Glutamatergic neuron (in vitro differentiated cells): ENCODE measurements around the gene TCERG1L. TPM values are rescaled to one million over a fixed set of nuclear protein-coding genes. Genes with fewer than 3 reads are reported as not detected.

ENCODE experiments used
- DNase-seq: peaks from one replicate; pipeline ENCODE4 v3.0.0; 2022
- H3K27ac Mint-ChIP-seq: one replicate; pipeline ENCODE4 v1.8.0; 2020; ENCODE audit warnings: mild to moderate bottlenecking, mixed read lengths, inconsistent platforms; ENCODE audit not compliant: unreplicated experiment
- H3K27me3 Mint-ChIP-seq: one replicate; pipeline ENCODE4 v1.8.0; 2020; ENCODE audit warnings: mild to moderate bottlenecking, moderate library complexity, mixed read lengths, inconsistent platforms; ENCODE audit not compliant: unreplicated experiment
- H3K36me3 Mint-ChIP-seq: one replicate; pipeline ENCODE4 v1.8.0; 2020; ENCODE audit warnings: mild to moderate bottlenecking, mixed read lengths, inconsistent platforms; ENCODE audit not compliant: unreplicated experiment
- H3K4me1 Mint-ChIP-seq: one replicate; pipeline ENCODE4 v1.8.0; 2020; ENCODE audit warnings: mild to moderate bottlenecking, low read depth, mixed read lengths, inconsistent platforms; ENCODE audit not compliant: unreplicated experiment
- H3K4me3 Mint-ChIP-seq: one replicate; pipeline ENCODE4 v1.8.0; 2020; ENCODE audit warnings: mild to moderate bottlenecking, mixed read lengths, inconsistent platforms; ENCODE audit not compliant: unreplicated experiment
- H3K9me3 Mint-ChIP-seq: one replicate; pipeline ENCODE4 v1.8.0; 2020; ENCODE audit warnings: mild to moderate bottlenecking, moderate library complexity, mixed read lengths, inconsistent platforms; ENCODE audit not compliant: unreplicated experiment
- total RNA-seq: library from RNA; stranded (reverse); fragmentation: NEBNext Ultra II Directional; extraction: Animal tissue kit (Norgen Biotek cat#: 25700); gene quantifications from one replicate; pipeline ENCODE4 v1.2.1, GENCODE V29; 2021; ENCODE audit not compliant: unreplicated experiment
- TF ChIP-seq, protein P1 (sequence below): fragments of 200-600 bp; sonication (generic); IDR thresholded peaks from one replicate; pipeline ENCODE4 v1.5.0; 2021; ENCODE audit not compliant: partially characterized antibody, unreplicated experiment

The TCERG1L gene
- total RNA-seq, 1 donor from 2014 or later, result 2.2 TPM

DNA sequence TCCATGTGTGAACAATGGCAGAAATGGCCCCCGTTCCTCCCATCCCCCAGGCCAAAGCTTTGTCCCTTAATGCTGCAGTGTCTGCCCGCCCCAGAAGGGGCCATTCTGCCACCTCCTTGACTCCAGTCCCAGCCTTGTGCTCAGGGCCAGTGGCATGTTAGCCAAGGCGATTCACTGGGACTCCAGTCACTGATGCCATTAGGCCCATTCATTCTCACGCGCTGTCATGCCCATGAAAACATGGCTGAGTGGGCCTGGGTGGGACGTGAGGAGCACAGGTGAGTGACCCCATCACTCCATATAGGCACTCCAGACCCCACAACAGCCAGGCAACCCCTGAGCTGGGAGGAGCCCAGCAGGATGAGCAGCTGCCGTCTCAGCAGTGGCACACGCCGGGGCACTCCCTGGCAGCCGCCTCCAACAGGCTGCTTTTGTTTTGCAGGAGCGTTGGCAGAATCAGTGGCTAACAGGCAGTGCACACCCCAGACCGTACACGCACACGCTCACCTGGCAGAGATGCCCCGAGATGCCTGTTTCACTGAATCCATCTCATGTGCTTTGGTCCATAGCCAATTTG is 79.5 kb downstream of the TCERG1L start:
- H3K9me3 Mint-ChIP-seq, result no peaks in the 10 kb centered on the region
- H3K27ac Mint-ChIP-seq, result no peak overlapping the region
- TF ChIP-seq, protein P1, sequence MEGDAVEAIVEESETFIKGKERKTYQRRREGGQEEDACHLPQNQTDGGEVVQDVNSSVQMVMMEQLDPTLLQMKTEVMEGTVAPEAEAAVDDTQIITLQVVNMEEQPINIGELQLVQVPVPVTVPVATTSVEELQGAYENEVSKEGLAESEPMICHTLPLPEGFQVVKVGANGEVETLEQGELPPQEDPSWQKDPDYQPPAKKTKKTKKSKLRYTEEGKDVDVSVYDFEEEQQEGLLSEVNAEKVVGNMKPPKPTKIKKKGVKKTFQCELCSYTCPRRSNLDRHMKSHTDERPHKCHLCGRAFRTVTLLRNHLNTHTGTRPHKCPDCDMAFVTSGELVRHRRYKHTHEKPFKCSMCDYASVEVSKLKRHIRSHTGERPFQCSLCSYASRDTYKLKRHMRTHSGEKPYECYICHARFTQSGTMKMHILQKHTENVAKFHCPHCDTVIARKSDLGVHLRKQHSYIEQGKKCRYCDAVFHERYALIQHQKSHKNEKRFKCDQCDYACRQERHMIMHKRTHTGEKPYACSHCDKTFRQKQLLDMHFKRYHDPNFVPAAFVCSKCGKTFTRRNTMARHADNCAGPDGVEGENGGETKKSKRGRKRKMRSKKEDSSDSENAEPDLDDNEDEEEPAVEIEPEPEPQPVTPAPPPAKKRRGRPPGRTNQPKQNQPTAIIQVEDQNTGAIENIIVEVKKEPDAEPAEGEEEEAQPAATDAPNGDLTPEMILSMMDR, result no peak
- no peak overlapping the region for H3K4me3 Mint-ChIP-seq
- H3K36me3 Mint-ChIP-seq, result no peaks in the 10 kb centered on the region
- no peaks in the 10 kb centered on the region for H3K27me3 Mint-ChIP-seq
- H3K4me1 Mint-ChIP-seq, result peaks cover 1% of the 10 kb centered on the region
- no peak for DNase-seq

DNA sequence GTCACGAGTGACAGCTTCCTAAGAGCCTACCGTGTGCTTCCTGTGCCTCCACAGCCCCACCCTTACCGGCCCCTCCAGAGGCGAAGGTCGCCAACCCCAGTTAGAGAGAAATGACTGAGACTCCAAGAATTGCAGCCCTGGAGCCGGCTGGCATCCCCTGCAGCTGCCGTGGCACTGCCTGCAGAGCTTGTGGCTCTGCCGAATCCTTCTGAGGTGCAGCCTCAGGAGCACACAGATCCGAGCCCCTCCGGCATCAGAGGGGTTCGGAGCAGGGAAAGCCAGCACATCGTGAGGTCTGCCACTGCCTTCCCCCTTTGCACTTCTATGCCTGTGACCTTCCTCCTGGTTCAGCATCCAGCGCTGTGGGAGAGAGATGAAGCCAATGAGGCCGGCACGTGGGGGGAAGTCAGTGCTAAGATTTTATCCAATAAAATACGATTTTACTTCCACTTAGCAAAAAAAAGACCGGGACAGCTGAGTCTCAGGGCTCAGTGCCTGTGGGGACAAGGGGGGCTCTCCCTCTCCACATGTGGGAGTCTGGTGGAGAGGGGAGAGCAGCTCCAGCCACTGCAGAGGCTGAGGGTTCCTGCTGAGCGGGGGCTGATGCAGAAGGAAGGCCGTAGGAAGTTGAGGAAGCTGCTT is 80.1 kb downstream of the TCERG1L start:
- Mint-ChIP-seq H3K27ac (no peak overlapping the region), H3K27me3 (no peaks in the 10 kb centered on the region), H3K9me3 (no peaks in the 10 kb centered on the region), H3K36me3 (no peaks in the 10 kb centered on the region), H3K4me1 (peaks cover 1% of the 10 kb centered on the region), H3K4me3 (no peak overlapping the region)
- TF ChIP-seq, protein P1, result no peak
- no peak for DNase-seq

DNA sequence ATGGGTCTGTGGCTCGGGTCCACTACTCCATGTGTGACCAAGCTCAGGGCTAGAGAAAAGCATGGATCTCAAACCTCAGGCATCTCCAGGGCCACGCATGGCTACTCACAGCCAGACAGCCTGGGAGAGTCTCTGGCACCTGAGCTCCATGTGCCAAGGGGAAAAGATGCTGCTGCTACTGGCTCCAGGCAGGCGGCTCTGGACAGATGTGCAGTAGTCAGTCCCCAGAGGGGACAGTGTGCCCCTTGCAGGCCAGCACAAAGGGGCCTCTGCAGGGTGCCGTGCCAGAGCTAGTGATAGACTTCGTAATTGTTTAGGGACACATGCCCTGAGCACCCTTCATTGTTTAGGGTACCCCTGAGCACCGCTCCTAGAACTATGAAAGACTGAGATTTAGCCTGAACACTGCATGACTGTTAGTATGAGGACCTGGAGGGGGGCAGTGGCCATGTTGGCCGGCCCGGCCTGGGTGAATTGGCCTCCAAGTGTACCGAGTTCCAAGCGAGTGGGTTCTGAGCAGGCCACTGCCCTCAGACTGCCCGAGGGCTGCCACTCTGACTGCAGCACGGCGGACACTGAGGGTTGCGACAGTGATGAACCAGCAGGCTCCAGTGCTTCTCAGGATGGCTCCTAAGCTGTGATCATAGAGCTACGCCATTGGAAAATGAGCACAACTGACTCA is 80.7 kb downstream of the TCERG1L start:
- H3K36me3 Mint-ChIP-seq, result no peaks in the 10 kb centered on the region
- TF ChIP-seq, protein P1, result no peak
- peaks cover 1% of the 10 kb centered on the region for H3K4me1 Mint-ChIP-seq
- H3K27me3 Mint-ChIP-seq, result no peaks in the 10 kb centered on the region
- H3K27ac Mint-ChIP-seq, result no peak overlapping the region
- H3K9me3 Mint-ChIP-seq, result no peaks in the 10 kb centered on the region
- DNase-seq, result no peak
- no peak overlapping the region for H3K4me3 Mint-ChIP-seq

DNA sequence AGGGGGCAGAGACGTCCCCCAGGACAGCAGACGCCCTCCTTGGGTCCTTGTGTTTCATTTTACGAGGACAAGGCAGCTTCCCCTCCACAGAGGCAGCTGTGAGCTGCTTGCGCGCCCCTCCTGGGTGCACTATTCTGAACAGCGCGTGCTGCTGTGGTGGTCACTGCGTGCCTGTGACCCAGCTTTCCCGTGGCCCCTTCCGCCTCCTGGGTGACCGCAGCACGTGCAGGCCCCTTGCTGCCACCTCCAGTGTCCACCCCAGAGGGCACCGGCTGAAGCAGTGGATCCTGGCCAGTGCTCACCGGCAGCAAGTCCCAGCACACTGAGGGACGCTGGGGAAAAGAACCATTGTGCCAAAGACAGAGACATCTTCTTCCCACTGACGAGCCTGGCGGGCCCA is 81.4 kb downstream of the TCERG1L start:
- TF ChIP-seq, protein P1, result no peak
- no peak overlapping the region for H3K27ac Mint-ChIP-seq
- peaks cover 6% of the 10 kb centered on the region for H3K9me3 Mint-ChIP-seq
- H3K27me3 Mint-ChIP-seq, result no peaks in the 10 kb centered on the region
- H3K4me3 Mint-ChIP-seq, result no peak overlapping the region
- no peak for DNase-seq
- peaks cover 1% of the 10 kb centered on the region for H3K4me1 Mint-ChIP-seq
- no peaks in the 10 kb centered on the region for H3K36me3 Mint-ChIP-seq
